ENCODE results near the gene DAND5. TPM values are rescaled to one million over a fixed set of nuclear protein-coding genes. Genes with fewer than 3 reads are reported as not detected.

The DAND5 gene
- total RNA-seq, 1 experiment from 2014 or later: 0.21 TPM

DNA sequence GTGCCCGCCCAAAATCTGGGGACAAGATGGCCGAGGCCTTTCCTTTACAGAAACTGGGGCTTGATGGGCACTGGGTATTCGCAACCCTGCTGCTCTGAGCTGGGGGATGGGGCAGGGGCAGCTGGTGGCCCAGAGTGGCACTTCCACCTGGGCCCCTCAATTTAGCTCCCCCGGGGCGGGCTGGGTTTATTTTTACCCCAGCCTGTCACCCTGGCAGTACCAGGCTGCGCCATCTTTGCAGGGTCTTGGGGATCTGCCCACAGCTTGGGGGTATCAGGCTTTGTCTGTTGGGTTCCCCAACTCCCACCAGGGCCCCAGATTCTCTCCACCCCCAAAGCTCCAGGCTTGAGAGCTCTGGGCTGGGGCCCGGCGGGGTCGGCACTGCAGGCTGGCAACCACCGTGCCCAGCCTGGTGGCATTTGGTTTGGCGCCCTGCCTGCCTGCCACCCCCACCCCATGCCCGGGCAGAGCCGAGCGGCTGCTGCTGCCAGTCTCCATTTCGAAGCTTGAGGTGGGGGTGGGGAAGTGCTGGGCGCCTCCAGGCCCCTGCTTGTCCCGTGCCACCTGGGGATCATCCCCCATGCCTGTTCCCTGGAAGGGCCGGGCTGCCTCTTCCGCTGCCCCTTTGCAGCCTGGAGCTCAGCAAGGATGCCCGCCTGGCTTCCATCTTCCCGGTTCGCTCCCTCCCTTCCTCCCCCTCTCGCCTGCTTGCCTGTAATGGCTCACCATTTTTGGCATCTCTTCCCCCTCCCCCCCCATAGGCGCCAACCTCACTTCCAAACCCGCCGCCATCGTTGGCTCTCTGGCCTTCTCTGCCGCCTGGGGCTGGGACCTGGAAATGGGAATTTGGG is 37.3 kb downstream of the DAND5 start:
- Mint-ChIP-seq H3K4me1 (ENCODE audit: low read depth, unreplicated experiment) (no peaks in the 10 kb centered on the region), H3K4me3 (ENCODE audit: low read depth, unreplicated experiment) (no peak overlapping the region), H3K27ac (ENCODE audit: unreplicated experiment) (no peak overlapping the region), H3K9me3 (ENCODE audit: low read depth, unreplicated experiment) (no peaks in the 10 kb centered on the region), H3K36me3 (ENCODE audit: insufficient read depth, unreplicated experiment) (no peaks in the 10 kb centered on the region), H3K27me3 (ENCODE audit: unreplicated experiment) (no peaks in the 10 kb centered on the region)
- TF ChIP-seq, protein P1, sequence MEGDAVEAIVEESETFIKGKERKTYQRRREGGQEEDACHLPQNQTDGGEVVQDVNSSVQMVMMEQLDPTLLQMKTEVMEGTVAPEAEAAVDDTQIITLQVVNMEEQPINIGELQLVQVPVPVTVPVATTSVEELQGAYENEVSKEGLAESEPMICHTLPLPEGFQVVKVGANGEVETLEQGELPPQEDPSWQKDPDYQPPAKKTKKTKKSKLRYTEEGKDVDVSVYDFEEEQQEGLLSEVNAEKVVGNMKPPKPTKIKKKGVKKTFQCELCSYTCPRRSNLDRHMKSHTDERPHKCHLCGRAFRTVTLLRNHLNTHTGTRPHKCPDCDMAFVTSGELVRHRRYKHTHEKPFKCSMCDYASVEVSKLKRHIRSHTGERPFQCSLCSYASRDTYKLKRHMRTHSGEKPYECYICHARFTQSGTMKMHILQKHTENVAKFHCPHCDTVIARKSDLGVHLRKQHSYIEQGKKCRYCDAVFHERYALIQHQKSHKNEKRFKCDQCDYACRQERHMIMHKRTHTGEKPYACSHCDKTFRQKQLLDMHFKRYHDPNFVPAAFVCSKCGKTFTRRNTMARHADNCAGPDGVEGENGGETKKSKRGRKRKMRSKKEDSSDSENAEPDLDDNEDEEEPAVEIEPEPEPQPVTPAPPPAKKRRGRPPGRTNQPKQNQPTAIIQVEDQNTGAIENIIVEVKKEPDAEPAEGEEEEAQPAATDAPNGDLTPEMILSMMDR (IDR thresholded peaks at IDR 0.05; ENCODE audit: unreplicated experiment): no peak
- BruUV-seq (replicated peaks): no TSS peak
- CTCF ChIA-PET: interaction anchor here (0.8 kb wide), 1 partner anchor 88 kb away, joined by 3 read pairs; no protein-coding TSS in a partner anchor
- DNase-seq: no peak
- intact Hi-C loops (cut with micrococcal nuclease; ENCODE audit: unreplicated experiment): no loop called here

DNA sequence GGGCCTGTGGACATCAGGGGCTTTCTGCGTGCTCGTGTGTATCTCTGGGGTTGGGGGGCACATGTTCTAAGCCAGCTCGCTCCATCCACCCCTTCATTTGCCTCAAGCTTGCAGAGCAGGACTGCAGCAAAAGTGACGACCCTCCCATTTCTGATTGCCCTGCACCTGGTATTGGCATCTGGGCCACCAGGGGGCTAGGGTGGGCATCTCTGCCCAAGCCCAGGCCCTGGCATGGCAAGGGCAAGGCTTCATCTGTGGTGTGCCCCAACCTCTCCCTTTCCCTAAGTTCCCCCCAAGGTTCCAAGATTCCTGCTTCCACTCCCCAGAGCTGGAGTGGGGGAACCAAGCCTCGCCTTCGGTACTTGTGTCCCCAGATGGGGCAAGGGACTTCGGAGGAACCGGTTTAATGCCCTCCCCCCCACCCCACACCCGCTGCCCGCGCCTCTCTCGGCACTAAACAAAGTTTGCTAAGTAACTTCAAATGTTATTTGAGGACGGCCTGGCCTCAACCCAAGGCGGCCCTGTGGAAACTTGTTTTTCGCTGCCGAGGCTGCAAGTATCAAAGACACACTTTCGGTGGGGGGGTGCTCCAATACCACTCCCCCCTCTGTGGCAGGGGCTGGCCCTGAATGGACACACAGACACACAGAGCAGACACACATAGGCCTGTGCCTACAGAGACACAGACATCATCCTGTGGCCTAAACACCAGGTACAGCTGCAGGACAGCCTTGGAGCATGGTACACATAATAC is 38.1 kb downstream of the DAND5 start:
- H3K4me1 Mint-ChIP-seq (ENCODE audit: low read depth, unreplicated experiment): no peaks in the 10 kb centered on the region
- H3K27ac Mint-ChIP-seq (ENCODE audit: unreplicated experiment): no peak overlapping the region
- no peaks in the 10 kb centered on the region for H3K9me3 Mint-ChIP-seq (ENCODE audit: low read depth, unreplicated experiment)
- intact Hi-C loops (cut with micrococcal nuclease; ENCODE audit: unreplicated experiment): no loop called here
- no peak for DNase-seq
- CTCF ChIA-PET: no interaction called here
- no TSS peak for BruUV-seq (replicated peaks)
- no peaks in the 10 kb centered on the region for H3K27me3 Mint-ChIP-seq (ENCODE audit: unreplicated experiment)
- H3K4me3 Mint-ChIP-seq (ENCODE audit: low read depth, unreplicated experiment): no peak overlapping the region
- no peaks in the 10 kb centered on the region for H3K36me3 Mint-ChIP-seq (ENCODE audit: insufficient read depth, unreplicated experiment)
- TF ChIP-seq, protein P1 (IDR thresholded peaks at IDR 0.05; ENCODE audit: unreplicated experiment): no peak

DNA sequence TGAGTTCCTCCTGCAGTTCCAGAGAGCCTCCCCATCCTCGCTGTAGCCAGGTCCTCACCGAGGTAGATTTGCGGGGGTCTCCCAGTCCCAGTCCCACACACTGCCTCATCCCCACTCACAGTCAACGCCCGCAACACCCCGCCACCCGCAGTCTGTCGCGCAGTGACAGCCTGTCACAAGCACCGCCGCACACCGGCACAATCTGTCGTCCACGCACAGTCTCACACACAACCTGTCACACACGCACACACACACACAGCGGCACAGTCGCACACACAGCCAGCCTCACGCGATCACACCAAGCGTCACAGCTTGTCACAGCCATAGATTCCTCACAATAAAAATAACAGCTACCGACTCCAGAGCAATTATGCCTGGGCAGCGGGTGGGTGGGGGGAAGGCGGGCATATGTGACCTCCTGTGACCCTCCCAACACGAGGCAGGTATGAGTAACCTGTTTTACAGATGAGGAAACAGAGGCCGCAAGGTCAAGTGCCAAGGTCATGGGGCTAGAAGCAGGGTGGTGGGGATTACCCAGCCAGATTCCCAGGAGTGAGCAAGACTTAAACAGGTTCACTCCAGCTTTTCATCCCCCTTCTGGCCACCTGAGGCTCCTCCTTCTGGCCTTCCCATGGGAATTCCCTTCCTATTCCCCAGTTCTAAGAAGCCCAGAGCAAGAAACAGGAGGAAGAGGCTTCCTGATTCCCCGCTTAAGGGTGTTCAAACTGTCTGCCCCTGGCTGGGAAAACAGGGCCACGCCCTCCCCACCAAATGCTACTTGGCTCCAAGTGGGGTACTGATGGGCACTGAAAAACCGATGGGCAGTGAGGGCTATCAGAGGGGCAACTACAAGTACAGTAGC is 39.8 kb downstream of the DAND5 start:
- no peaks in the 10 kb centered on the region for H3K9me3 Mint-ChIP-seq (ENCODE audit: low read depth, unreplicated experiment)
- TF ChIP-seq, protein P1 (IDR thresholded peaks at IDR 0.05; ENCODE audit: unreplicated experiment): no peak
- intact Hi-C loops (cut with micrococcal nuclease; ENCODE audit: unreplicated experiment): no loop called here
- no peak for DNase-seq
- no peaks in the 10 kb centered on the region for H3K36me3 Mint-ChIP-seq (ENCODE audit: insufficient read depth, unreplicated experiment)
- H3K4me1 Mint-ChIP-seq (ENCODE audit: low read depth, unreplicated experiment): no peaks in the 10 kb centered on the region
- CTCF ChIA-PET: no interaction called here
- no peaks in the 10 kb centered on the region for H3K27me3 Mint-ChIP-seq (ENCODE audit: unreplicated experiment)
- H3K4me3 Mint-ChIP-seq (ENCODE audit: low read depth, unreplicated experiment): no peak overlapping the region
- H3K27ac Mint-ChIP-seq (ENCODE audit: unreplicated experiment): no peak overlapping the region
- BruUV-seq (replicated peaks): no TSS peak

All from Calu3 (cell line).